Activated T-cell treated with anti-CD3 and anti-CD28 coated beads for 4 hours (primary cell): ENCODE results near the gene APOLD1.
"Not testable (repeated sequence)": the region's sequence is repeated elsewhere in the genome, so short reads cannot be mapped to it uniquely, and the experiment has no call there.

Experiments used
- DNase-seq: peaks from one replicate; pipeline ENCODE4 v3.0.0-alpha.2; 2020

APOLD1 gene

DNA sequence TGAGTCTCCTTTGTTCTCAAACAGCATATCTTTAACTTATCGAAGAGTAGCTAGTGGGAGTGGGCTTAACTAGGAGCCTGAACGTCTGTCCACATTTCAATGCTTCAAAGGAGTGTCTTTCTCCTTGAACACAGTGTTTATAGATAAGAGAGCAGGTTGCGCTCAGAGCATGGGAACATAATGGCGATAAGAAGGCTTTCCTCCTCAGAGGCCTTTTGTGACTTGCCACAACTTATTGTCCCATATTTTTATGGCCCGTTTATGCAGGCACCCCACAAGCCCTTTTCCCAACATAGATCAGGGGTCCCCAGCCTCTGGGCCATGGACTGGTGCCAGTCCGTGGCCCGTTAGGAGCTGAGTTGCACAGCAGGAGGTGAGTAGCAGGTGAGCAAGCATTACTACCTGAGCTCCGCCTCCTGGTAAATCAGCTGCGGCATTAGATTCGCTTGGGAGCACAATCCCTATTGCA lies 25.1 kb downstream of the APOLD1 start:
- no peak for DNase-seq

DNA sequence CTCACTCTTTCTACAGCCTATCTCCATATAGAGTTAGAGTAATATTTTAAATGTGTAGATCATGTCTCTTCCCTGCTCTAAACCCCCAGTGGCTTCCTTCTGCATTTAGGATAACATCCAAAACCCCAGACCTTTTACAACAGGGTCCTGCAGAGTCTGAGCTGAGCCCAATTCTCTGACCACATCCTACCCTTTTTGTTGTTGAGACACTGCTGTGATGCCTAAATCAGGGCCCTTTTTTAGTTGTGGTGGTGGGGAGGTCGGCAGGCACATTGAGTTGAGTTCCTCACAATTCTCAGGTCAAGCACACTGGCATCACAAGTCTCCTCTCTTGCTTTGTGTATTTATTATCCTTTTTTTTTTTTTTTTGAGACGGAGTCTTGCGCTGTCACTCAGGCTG lies 25.9 kb downstream of the APOLD1 start:
- DNase-seq, result no peak

DNA sequence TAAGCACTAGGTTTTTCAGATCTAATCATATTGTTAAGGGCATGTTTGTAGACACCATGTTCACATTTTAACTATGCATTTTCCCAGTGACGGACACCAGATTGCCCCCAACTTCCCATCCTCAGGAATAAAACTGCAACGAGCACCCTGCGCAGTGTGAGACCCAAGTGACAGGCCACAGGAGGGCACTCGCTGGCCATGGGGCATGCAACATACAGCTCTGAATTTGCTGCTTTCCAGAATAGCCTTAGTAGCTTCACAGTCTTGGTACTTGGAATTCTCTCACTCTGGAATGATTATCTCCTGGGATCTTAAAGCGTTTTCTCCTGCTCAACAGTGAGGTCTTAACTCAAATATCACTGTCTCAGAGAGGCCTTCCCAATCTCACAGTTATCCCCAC lies 26.7 kb downstream of the APOLD1 start:
- no peak for DNase-seq

- no peak for DNase-seq
These were observed 27.2 kb downstream of the APOLD1 start for GRCh38 chr12:12812618-12813119.

DNA sequence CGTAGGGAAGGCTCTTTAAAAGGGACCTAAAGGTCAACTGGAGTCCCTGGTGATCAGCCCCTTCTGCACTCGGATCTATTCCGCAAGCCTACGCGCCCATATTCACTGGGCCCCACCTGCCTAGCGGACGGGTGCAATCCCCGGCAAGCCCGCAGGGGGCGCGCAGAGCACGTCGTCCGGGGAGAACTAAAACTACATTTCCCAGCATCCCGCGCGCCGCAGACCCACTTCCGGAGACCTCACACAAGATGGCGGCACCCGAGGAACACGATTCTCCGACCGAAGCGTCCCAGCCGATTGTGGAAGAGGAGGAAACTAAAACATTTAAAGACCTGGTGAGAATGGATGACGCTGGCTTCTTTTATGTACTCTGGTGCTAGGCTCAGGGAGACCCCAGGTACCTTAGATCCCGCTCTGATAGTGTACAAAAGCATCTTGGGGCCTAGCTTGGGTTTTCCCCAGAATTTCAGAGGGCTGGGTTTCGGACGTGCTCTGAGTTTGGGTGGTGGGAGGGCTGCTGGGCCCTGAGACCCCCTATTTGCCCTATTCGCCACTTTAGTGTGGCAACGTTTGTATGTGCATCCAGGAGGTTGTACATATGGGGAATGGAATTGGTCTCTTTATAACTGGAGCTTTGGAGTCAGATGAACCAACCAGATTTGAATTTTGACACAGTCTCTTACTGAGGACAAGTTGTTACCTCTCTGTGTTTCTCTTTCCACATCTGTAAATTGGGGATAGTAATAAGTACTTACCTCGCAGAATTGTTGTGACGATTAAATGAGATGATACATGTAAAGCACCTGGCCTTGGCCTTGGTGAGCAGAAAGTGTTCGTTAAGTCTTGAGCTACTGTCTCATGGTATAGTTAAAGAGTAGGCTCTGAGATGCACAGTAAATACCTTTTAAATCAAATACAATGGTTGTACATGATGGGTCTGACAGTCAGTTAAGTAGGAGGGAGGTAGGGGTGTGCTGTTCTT lies 28.0 kb downstream of the APOLD1 start, which contains the start of gene DDX47:
Gene DDX47 (plus strand): TSS at position 227 of the 982 bp plus-strand sequence. CDS start 22 bp downstream, at position 249.
- peak; percentile 97 for DNase-seq

DNA sequence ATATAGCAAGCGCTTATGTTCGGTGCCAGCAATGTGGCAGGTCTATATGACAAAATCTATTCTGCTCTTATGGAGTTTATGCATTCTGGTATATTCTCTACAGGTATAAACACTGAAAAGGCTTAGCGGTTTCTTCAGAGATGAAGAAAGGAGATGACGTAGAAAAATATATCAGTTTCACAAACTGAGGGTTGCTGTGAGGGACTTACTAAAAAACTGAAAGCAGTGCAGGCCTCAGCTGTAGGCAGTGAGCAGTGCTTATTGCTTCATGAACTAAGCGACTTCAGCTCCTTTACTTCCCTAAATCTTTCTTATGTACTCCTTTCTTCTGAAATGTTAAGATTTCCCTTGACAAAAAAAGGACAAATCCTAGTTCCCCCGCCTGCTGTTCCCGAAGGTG lies 32.2 kb downstream of the APOLD1 start:
- no peak for DNase-seq

DNA sequence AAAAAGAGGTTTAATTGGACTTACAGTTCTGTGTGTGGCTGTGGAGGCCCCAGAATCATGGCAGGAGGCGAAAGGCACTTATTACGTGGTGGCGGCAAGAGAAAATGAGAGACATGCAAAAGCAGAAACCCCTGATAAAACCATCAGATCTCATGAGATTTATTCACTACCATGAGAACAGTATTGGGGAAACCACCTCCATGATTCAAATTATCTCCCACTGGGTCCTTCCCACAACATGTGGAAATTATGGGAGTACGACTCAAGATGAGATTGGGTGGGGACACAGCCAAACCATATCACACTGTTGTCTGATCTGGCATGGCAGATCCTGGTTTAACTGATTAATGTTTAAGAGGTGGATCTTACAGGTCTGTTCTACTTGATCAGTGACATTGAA lies 33.2 kb downstream of the APOLD1 start:
- DNase-seq, result no peak

DNA sequence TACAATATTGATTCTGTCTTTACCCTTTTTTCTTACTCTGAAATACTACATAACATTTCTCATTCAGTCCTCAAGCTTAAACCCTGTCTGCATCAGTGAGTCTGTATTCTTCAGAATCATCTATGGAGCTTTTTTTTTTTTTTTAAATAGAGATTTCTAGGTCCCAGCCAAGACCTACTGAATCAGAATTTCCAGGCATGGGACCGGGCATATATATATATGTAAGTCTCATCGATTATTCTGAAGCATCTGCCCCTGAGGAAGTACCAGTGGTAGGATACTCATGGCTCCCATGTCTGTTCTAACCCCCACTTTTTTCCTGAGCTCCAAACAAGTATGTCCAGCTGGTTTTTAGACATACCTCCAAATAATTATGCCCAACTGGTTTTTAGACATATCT lies 33.8 kb downstream of the APOLD1 start:
- DNase-seq, result no peak

DNA sequence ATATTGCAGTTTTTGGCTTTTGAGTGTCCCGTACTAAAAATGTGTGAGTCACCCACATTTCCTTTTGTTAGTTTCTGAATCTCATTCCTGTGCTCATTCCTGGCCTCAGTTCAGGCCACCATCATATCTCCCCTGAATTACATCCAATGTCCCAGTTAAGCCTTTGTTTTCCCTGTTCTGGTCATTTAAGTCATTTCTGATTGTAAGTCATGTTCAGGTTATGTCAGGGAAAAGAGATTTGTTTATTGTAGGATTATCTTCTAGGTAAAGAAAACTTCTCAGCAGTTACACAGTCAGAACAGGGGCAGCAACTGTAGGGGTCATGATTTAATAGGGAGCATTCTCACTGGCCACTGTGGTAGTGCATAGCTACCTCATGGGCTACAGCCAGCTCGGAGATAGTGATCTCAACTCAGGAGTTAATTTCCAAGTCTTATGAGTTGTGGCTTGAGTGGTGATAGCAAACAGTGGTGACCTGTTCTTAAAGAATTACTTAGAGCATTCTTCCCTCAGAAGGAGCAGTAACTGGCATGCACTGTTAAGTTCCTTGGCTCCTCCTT lies 34.4 kb downstream of the APOLD1 start:
- no peak for DNase-seq

DNA sequence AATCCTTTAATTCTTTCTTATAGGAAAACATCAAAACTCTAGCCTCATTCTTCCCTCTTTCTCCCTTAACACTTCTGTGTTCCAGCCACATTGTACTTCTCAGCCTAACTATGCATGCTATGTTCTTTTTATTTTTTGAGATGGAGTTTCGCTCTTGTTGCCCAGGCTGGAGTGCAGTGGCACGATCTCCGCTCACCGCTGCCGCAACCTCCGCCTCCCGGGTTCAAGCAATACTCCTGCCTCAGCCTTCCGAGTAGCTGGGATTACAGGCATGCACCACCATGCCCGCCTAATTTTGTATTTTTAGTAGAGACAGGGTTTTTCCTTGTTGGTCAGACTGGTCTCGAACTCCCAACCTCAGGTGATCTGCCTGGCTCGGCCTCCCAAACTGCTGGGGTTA lies 34.9 kb downstream of the APOLD1 start:
- not testable (repeated sequence) for DNase-seq

DNA sequence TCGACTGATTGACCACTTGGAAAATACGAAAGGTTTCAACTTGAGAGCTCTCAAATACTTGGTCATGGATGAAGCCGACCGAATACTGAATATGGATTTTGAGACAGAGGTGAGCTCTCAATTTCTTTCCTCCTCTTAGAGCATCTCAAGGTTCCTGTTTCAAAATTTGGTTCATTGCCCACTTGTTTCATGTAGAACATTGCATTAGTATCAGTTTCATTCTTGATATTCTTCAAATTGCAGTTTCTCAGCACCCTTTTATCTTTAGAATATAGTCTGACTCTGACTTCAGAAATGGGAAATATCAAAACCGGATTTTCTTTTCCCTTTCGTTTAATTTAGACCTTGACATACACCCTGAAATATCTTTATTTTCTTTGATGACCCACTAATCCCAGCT lies 36.5 kb downstream of the APOLD1 start:
- no peak for DNase-seq

- no peak for DNase-seq
These were observed 37.4 kb downstream of the APOLD1 start for GRCh38 chr12:12822886-12823285.

DNA sequence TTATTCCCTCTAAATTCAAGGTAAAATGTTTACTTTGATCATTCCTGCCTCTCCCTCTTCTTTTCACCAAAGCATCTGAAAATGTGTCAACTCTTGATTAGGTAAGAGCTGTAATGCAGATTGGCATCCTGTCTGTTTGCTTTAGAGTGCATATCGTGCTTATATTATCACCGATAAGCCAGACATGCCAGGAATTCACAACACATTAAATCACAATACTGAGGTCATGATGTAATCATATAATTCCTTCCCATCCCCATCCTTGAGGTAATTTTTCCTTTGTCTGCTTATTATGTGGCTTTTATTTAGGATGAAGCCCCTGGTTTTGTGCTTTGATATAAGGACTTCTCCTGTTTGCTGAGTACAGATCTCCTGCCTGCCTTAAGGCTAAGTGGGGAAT lies 37.8 kb downstream of the APOLD1 start:
- no peak for DNase-seq

GRCh38 chr12:12823811-12824210 lies 38.4 kb downstream of the APOLD1 start:
- no peak for DNase-seq

GRCh38 chr12:12835378-12836146 lies 50.1 kb downstream of the APOLD1 start:
- no peak for DNase-seq

DNA sequence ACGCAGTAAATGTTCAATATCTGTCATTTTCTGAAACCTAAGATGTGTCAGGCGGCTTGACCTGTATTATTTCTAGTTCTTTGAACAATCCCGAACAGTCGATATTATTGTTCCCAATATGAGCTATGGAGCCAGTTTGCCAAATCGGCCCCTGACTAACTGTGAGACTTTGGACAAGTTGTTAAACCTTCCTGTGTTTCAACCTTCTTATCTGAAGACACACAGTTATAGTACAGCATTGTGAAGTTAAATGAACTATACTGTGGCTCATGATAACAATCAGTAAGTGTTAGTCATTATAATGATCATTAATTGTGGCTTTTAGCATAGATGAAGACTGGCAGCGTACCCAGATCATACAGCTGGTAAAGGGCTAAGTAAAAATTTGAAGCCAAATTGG lies 51.1 kb downstream of the APOLD1 start:
- DNase-seq, result no peak

- DNase-seq, result peak; percentile 21
These were observed 51.8 kb downstream of the APOLD1 start for GRCh38 chr12:12837025-12837812.

GRCh38 chr12:12837813-12838153 lies 52.3 kb downstream of the APOLD1 start:
- no peak for DNase-seq

GRCh38 chr12:12839003-12839395 lies 53.5 kb downstream of the APOLD1 start:
- no peak for DNase-seq

DNA sequence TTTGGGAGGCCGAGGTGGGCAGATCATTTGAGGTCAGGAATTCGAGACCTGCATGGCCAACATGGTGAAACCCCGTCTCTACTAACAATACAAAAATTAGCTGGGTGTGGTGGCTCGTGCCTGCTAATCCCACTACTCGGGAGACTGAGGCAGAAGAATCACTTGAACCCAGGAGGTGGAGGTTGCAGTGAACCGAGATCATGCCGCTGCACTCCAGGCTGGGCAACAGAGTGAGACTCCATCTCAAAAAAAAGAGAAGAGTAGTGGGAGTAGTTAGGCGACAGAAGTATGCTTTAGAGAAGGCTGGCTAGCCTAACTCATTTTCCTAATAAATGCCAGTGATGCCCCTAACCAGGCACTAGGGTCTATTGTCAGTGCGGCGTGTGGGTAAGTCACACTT lies 54.0 kb downstream of the APOLD1 start:
- DNase-seq, result not testable (repeated sequence)

DNA sequence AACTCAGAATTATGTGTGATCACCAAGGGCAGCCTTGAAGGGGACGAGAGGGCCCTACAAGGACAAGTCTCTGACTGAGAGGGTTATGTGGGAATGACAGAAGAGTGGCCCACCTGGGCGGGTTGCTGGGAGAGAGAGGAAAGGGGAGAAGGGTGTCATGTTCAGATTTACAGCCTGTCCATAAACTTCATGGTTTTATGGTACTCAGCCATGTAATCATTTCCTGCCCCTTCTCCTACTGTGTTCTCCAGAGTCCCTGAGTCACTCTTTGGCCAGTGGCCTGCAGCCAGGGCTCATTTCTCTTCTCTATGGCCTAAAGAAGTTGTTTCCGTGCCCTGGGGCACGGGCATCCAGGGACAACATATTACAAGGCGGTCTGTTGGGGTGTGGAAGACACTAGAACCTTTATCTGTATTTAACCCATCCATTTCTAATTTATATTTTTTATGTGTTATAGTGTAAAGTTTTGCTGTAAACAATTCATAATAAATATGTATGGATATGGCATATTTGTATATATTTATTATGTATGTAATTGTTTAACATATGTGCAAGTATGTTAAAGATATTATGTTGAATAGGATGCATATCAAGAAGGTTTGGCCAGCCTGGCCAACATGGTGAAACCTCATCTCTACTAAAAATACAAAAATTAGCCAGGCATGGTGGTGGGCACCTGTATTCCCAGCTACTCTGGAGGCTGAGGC lies 54.6 kb downstream of the APOLD1 start:
- DNase-seq, result no peak

- no peak for DNase-seq
These were observed 55.1 kb downstream of the APOLD1 start for GRCh38 chr12:12840580-12840899.
